Liver (tissue), 9 donors: Measurements from ENCODE around the gene ACKR2. TPM values are rescaled to one million over a fixed set of nuclear protein-coding genes. Genes with fewer than 3 reads are reported as not detected.

Source experiments
- DNase-seq: peaks from one replicate; pipeline ENCODE4 v3.0.0-alpha.2; 2017; ENCODE audit warnings: low spot score
- H3K27ac ChIP-seq, 2 donors: one replicate each; pipeline ENCODE4 v1.7.0; 2013; ENCODE audit warnings: inconsistent platforms in 2 of 2, low read length in 2 of 2, control low read depth in 1 of 2, low read depth in 1 of 2, mild to moderate bottlenecking in 1 of 2
- H3K27me3 ChIP-seq, 4 donors: one replicate each; pipeline versions ENCODE4 v1.6.1 to v1.7.0; 2013; ENCODE audit warnings: low read length in 3 of 4, inconsistent platforms in 1 of 4, mild to moderate bottlenecking in 1 of 4, moderate library complexity in 1 of 4; ENCODE audit not compliant: control insufficient read depth in 4 of 4, insufficient read depth in 4 of 4
- H3K36me3 ChIP-seq, 4 donors: one replicate each; pipeline versions ENCODE4 v1.6.1 to v1.7.0; 2013; ENCODE audit warnings: low read length in 3 of 4, mild to moderate bottlenecking in 3 of 4, low read depth in 1 of 4, moderate library complexity in 1 of 4; ENCODE audit not compliant: control insufficient read depth in 4 of 4, insufficient read depth in 3 of 4
- H3K4me1 ChIP-seq, 4 donors: one replicate each; pipeline versions ENCODE4 v1.6.1 to v1.7.0; 2013; ENCODE audit warnings: low read length in 3 of 4, mild to moderate bottlenecking in 3 of 4, moderate library complexity in 1 of 4; ENCODE audit not compliant: control insufficient read depth in 4 of 4, insufficient read depth in 4 of 4
- H3K4me3 ChIP-seq, 3 donors: one replicate each; pipeline versions ENCODE4 v1.6.1 to v1.7.0; 2013; ENCODE audit warnings: low read length in 3 of 3, control low read depth in 1 of 3, low read depth in 1 of 3, mild to moderate bottlenecking in 1 of 3
- H3K9ac ChIP-seq, 2 donors: one replicate each; pipeline ENCODE4 v1.7.0; 2013; ENCODE audit warnings: low read length in 2 of 2, mild to moderate bottlenecking in 2 of 2, moderate library complexity in 2 of 2, control low read depth in 1 of 2, low read depth in 1 of 2
- H3K9me3 ChIP-seq, 4 donors: one replicate each; pipeline versions ENCODE4 v1.6.1 to v1.7.0; 2013; ENCODE audit warnings: low read length in 3 of 4; ENCODE audit not compliant: control insufficient read depth in 4 of 4
- ATF3 ChIP-seq: IDR thresholded peaks from 2 replicates; pipeline ENCODE4 v1.6.1; 2016; ENCODE audit warnings: antibody characterized with exemption
- CTCF ChIP-seq: fragments of 150-350 bp; IDR thresholded peaks from 2 replicates; pipeline ENCODE4 v1.5.1; 2017; ENCODE audit warnings: improper control_type of control experiment, low read depth, low read length; ENCODE audit not compliant: missing input control
- EGR1 ChIP-seq, 2 donors: IDR thresholded peaks; 2 replicates each; pipeline ENCODE4 v1.6.1; 2016 to 2018; ENCODE audit warnings: antibody characterized with exemption in 2 of 2, low read depth in 2 of 2
- FOXA1 ChIP-seq: IDR thresholded peaks from 2 replicates; pipeline ENCODE4 v1.6.1; 2016; ENCODE audit warnings: antibody characterized with exemption
- FOXA2 ChIP-seq: IDR thresholded peaks from 2 replicates; pipeline ENCODE4 v1.6.1; 2016; ENCODE audit warnings: antibody characterized with exemption
- GABPA ChIP-seq, 2 donors: IDR thresholded peaks in 1 of 2; conservative IDR thresholded peaks in 1 of 2; 2 replicates each; pipeline ENCODE4 v1.6.1; 2016; ENCODE audit warnings: antibody characterized with exemption in 2 of 2, mild to moderate bottlenecking in 1 of 2, moderate library complexity in 1 of 2
- HNF4A ChIP-seq, 2 donors: conservative IDR thresholded peaks; 2 replicates each; pipeline ENCODE4 v1.6.1; 2016; ENCODE audit warnings: antibody characterized with exemption in 2 of 2, mild to moderate bottlenecking in 2 of 2
- HNF4G ChIP-seq: IDR thresholded peaks from 2 replicates; pipeline ENCODE4 v1.6.1; 2016; ENCODE audit warnings: antibody characterized with exemption
- JUND ChIP-seq, 2 donors: IDR thresholded peaks; 2 replicates each; pipeline ENCODE4 v1.6.1; 2016; ENCODE audit warnings: antibody characterized with exemption in 2 of 2
- MAX ChIP-seq: IDR thresholded peaks from 2 replicates; pipeline ENCODE4 v1.6.1; 2016; ENCODE audit warnings: antibody characterized with exemption
- NR2F2 ChIP-seq: IDR thresholded peaks from 2 replicates; pipeline ENCODE4 v1.6.1; 2016; ENCODE audit warnings: antibody characterized with exemption
- RAD21 ChIP-seq, 2 donors: IDR thresholded peaks; 2 replicates each; pipeline ENCODE4 v1.6.1; 2016; ENCODE audit warnings: antibody characterized with exemption in 2 of 2, mild to moderate bottlenecking in 2 of 2
- REST ChIP-seq: IDR thresholded peaks from 2 replicates; pipeline ENCODE4 v1.6.1; 2016; ENCODE audit warnings: antibody characterized with exemption, mild to moderate bottlenecking
- RXRA ChIP-seq, 2 donors: IDR thresholded peaks; 2 replicates each; pipeline ENCODE4 v1.6.1; 2017 to 2018; ENCODE audit warnings: antibody characterized with exemption in 2 of 2, mild to moderate bottlenecking in 1 of 2
- SP1 ChIP-seq: IDR thresholded peaks from 2 replicates; pipeline ENCODE4 v1.6.1; 2018; ENCODE audit warnings: antibody characterized with exemption, mild to moderate bottlenecking
- TAF1 ChIP-seq: conservative IDR thresholded peaks from 2 replicates; pipeline ENCODE4 v1.6.1; 2016; ENCODE audit warnings: antibody characterized with exemption, mild to moderate bottlenecking
- YY1 ChIP-seq: IDR thresholded peaks from 2 replicates; pipeline ENCODE4 v1.6.1; 2016; ENCODE audit warnings: antibody characterized with exemption, mild to moderate bottlenecking
- ZBTB33 ChIP-seq: IDR thresholded peaks from 2 replicates; pipeline ENCODE4 v1.6.1; 2016; ENCODE audit warnings: antibody characterized with exemption
- WGBS: extraction: QIAGEN DNeasy Blood & Tissue Kit; methylation state at CpG from one replicate; pipeline ENCODE4 v1.1.7; 2013; 5-methylcytosine and 5-hydroxymethylcytosine counted together
- polyA plus RNA-seq, 2 donors: library from polyadenylated mRNA; stranded (reverse) in 1 of 2; unstranded in 1 of 2; fragments of 200-250 nt in 1 of 2; fragments of >200 nt in 1 of 2; fragmentation: Nextera tagmentation in 1 of 2; extraction: Ambion mirVana in 1 of 2; gene quantifications; one replicate each; pipeline versions ENCODE4 v1.2.1 to v1.2.3, GENCODE V29; 2013 to 2015
- total RNA-seq, 2 donors: library from RNA; depleted of rRNA; stranded (reverse); fragments of >200 nt; gene quantifications; one replicate each; pipeline ENCODE4 v1.2.3, GENCODE V29; 2014
- donor health status: healthy.
- donor health status: healthy.
- donor health status: healthy.
- donor health status: healthy.
- donor health status: healthy.

ACKR2 gene
- total and polyA plus RNA-seq, 4 donors, result 7.3 to 19.3 (median 10.8) TPM

GRCh38 chr3:42829628-42830436, 20.6 kb downstream of the ACKR2 start:
- no peak overlapping the region for H3K9ac ChIP-seq
- TF ChIP-seq REST (no peak), RAD21 (IDR thresholded peaks at IDR 0.05) (no peak), ZBTB33 (peak; percentile 10), FOXA2 (no peak), JUND (IDR thresholded peaks at IDR 0.05) (peak; percentile 35 to 48), MAX (no peak), GABPA (IDR thresholded peaks at IDR 0.05 in 1 of 2, conservative IDR thresholded peaks at IDR 0.05 in 1 of 2) (no peak), FOXA1 (no peak), CTCF (no peak), SP1 (peak; percentile 43), ATF3 (no peak), HNF4G (peak; percentile 61), NR2F2 (no peak), RXRA (IDR thresholded peaks at IDR 0.05) (peak; percentile 96 to 98), HNF4A (conservative IDR thresholded peaks at IDR 0.05) (peak; percentile 87 to 90), YY1 (no peak), EGR1 (IDR thresholded peaks at IDR 0.05; ENCODE audit: low read depth in 2 of 2) (no peak), TAF1 (no peak)
- H3K4me1 ChIP-seq, result peaks cover 6 to 44% (median 40%) of the 10 kb centered on the region in 4 donors
- H3K36me3 ChIP-seq, result no peaks in the 10 kb centered on the region
- peak overlapping the region; percentile 74 to 79 for H3K27ac ChIP-seq
- H3K27me3 ChIP-seq, result no peaks in the 10 kb centered on the region
- 24% methylated on average over 5 of the region's 5 CpGs for WGBS
- H3K4me3 ChIP-seq, result no peak overlapping the region
- no peak for DNase-seq
- no peaks in the 10 kb centered on the region for H3K9me3 ChIP-seq
